Body of pancreas (tissue), 4 donors: ENCODE data around the gene UBR4.

Experiments used
- POLR2A ChIP-seq, 3 donors: fragments of 450-650 bp; IDR thresholded peaks; one replicate each; pipeline ENCODE4 v1.6.1; 2016; ENCODE audit warnings: antibody characterized with exemption in 3 of 3, mild to moderate bottlenecking in 2 of 3
- TF ChIP-seq, protein P1 (sequence below), 7 experiments: fragments of 450-650 bp in 4 of 7; fragments of 200-600 bp in 3 of 7; sonication (generic) in 3 of 7; IDR thresholded peaks; one replicate each; pipeline ENCODE4 v1.5.1; 2016 to 2019; ENCODE audit warnings: antibody characterized with exemption in 7 of 7

DNA sequence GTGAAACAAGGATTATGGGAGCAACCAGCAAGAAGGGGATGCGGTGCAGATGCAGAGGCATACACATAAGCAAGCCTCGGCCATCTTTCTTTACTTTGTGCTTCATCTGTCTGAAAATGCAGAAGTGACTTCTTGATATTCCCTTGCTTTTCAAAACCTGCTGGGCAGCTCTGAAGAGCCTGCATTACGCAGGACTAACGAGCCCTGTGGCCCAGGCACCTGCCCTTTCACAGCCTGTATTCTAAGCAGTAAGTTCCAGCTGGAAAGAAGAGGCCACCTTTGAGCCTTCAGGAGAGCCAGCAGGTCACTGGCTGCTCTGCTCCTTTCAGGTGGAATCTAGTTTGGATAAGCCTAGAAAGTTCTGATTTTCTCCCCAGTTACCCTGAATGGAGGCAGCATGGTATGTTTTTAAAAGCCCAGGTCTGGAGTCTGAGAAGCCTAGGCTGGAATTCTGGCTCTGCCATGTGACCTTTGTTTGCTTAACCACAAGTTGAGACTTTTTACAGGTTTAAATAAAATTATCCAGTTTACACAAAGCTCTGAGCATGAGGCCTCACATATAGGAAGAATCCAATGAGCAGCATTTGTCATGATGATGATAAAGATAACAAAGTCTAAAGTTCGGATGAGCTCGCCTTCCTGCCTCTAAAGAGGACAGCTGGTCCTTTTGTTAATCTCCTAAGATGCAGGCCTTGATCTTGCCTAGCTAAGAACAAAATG is 122.9 kb downstream of the UBR4 start:
- TF ChIP-seq, protein P1, sequence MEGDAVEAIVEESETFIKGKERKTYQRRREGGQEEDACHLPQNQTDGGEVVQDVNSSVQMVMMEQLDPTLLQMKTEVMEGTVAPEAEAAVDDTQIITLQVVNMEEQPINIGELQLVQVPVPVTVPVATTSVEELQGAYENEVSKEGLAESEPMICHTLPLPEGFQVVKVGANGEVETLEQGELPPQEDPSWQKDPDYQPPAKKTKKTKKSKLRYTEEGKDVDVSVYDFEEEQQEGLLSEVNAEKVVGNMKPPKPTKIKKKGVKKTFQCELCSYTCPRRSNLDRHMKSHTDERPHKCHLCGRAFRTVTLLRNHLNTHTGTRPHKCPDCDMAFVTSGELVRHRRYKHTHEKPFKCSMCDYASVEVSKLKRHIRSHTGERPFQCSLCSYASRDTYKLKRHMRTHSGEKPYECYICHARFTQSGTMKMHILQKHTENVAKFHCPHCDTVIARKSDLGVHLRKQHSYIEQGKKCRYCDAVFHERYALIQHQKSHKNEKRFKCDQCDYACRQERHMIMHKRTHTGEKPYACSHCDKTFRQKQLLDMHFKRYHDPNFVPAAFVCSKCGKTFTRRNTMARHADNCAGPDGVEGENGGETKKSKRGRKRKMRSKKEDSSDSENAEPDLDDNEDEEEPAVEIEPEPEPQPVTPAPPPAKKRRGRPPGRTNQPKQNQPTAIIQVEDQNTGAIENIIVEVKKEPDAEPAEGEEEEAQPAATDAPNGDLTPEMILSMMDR (IDR thresholded peaks at IDR 0.05) = no peak
- TF ChIP-seq POLR2A (IDR thresholded peaks at IDR 0.05) = no peak
